Measurements from ENCODE around the gene GSTA3. TPM values are rescaled to one million over a fixed set of nuclear protein-coding genes. Genes with fewer than 3 reads are reported as not detected.
"Not testable (repeated sequence)": the region's sequence is repeated elsewhere in the genome, so short reads cannot be mapped to it uniquely, and the experiment has no call there.

The GSTA3 gene
- total RNA-seq = not detected

- ATAC-seq (no peak), DNase-seq (ENCODE audit: low spot score) (no peak)
These were observed at the start of gene GSTA3 for GRCh38 chr6:52909531-52909930. GSTA3 (minus strand) TSS chr6:52909698; CDS start chr6:52905834, 3,864 bp downstream.

DNA sequence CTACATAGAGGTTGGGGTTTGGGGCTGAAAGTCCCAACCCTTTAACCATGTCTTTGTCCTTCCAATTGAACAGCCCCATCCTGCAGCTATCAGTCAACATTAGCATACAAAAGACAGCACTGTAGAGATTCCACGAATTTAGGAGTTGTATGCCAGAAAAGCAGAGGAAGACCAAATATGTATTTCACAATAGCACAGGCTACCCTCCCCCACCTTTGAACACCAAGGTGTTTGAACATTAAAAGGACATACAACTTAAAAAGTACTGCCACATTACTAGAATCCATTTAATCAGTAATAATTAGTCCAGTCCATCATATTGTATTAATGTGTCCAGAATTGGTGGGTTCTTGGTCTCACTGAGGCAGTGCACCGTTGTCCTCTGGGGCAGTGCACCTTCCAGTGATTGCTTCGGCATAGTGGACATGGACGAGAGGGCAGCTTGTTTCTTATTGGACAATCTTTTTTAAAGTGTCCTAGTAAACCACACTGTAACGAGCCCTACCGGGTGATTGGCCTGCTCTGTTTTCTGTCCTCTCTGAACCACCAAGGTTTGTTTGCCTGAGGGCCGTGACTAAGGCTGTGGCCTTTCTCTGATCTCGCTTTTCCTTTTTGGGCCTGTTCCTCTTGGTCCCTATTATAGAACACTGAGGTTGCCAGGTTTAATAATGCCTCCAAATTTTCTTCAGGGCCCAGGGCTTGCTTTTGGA lies 49.2 kb upstream of the GSTA3 start:
- no peak for DNase-seq (ENCODE audit: low spot score)
- ATAC-seq = no peak

GRCh38 chr6:52955871-52956270 lies 46.4 kb upstream of the GSTA3 start:
- ATAC-seq (no peak), DNase-seq (ENCODE audit: low spot score) (no peak)

- ATAC-seq = no peak
- no peak for DNase-seq (ENCODE audit: low spot score)
These were observed 44.7 kb upstream of the GSTA3 start for GRCh38 chr6:52953911-52954839.

DNA sequence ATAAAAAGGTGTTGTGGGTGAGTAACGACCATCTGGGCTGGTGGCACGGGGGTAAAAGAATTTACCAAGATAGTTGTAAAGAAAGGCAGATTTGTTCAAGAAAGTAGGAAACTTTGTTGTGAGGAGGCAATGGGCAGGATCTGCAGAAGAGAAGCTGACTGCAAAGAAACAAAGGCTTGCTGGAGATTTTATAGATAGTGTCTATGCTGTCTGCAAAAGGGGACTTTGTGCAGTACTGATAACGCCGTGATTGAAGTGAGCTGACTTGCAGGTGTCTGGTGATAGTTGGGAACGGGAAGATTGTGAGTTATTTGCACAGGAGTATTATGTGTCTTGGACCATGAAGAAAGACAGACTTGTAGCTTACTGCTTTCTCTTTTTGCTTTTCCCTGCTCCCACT lies 36.8 kb upstream of the GSTA3 start:
- no peak for ATAC-seq

GRCh38 chr6:52942821-52943220 lies 33.3 kb upstream of the GSTA3 start:
- not testable (repeated sequence) for DNase-seq (ENCODE audit: low spot score); ATAC-seq

More for the DNA sequence above, 36.8 kb upstream of the GSTA3 start:
- DNase-seq (ENCODE audit: low spot score) = no peak

GRCh38 chr6:52942221-52942620 lies 32.7 kb upstream of the GSTA3 start:
- ATAC-seq = no peak
- no peak for DNase-seq (ENCODE audit: low spot score)

GRCh38 chr6:52937908-52938307 lies 28.4 kb upstream of the GSTA3 start:
- no peak for ATAC-seq

GRCh38 chr6:52933778-52934177 lies 24.3 kb upstream of the GSTA3 start:
- DNase-seq (ENCODE audit: low spot score) = no peak
- ATAC-seq = no peak

More at GRCh38 chr6:52937908-52938307, 28.4 kb upstream of the GSTA3 start:
- no peak for DNase-seq (ENCODE audit: low spot score)

- no peak for DNase-seq (ENCODE audit: low spot score)
- no peak for ATAC-seq
These were observed 21.9 kb upstream of the GSTA3 start for GRCh38 chr6:52931351-52931750.

- DNase-seq (ENCODE audit: low spot score) (peak; percentile 53), ATAC-seq (peak; percentile 87)
These were observed 20.0 kb upstream of the GSTA3 start for GRCh38 chr6:52929321-52930164.

- DNase-seq (ENCODE audit: low spot score) (no peak), ATAC-seq (no peak)
These were observed 18.0 kb upstream of the GSTA3 start for GRCh38 chr6:52927451-52927850.

- DNase-seq (ENCODE audit: low spot score) (no peak), ATAC-seq (no peak)
These were observed 16.7 kb upstream of the GSTA3 start for GRCh38 chr6:52925919-52926792.

DNA sequence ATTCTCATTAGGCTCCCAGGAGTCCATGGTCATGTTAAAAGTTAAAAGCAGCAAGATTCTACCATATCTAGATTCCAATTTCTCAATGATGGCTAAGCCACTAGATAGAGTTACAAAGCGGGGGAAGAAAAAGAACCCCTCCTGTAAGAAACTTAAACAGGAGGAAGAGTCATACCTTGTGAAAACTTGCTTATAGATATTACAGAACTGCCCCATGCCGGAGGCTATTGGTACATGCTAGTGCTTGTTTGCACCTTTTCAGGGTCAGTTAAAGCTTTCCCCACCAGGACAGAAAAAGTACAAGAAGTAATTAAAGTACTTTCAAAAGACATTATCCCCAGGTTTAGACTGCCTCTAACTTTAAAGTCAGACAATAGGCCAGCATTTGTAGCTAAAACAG lies 15.5 kb upstream of the GSTA3 start:
- DNase-seq (ENCODE audit: low spot score) (no peak), ATAC-seq (no peak)

DNA sequence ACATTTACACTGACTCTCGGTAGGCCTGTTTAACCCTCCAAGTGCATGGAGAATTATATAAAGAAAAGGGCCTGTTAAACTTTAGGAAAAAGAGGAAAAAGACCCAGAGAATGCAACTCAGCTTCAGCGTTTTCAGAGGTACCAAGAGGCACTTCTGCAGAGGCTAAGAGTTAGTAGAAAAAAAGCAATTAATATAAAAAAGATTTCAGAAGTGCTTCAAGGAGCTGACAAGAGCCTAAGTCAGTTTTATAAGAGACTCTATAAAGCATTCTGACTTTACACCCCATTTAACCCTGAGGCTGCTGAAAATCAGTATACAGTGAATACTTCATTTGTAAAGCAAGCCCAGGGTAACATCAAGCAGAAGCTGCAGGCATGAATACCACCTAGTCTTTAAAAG lies 14.2 kb upstream of the GSTA3 start:
- DNase-seq (ENCODE audit: low spot score); ATAC-seq: not testable (repeated sequence)

DNA sequence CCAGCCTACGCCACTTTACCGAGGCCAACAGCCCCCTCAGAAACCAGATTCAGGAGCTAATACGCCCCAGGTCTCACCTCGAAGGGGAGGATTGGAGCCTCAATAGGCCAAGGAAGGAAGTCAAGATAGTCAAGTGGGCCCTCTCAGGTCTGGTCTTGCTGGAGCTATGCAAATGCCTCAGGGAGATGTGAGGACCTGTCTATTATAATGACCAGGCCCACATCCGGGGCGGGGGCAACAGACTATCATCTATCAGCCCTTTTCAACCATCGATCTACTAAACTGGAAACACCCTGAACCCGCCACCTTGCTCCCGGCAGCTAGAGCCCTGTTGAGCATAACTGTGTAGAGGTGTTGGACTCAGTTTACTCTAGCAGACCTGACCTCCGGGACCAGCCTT lies 12.7 kb upstream of the GSTA3 start:
- no peak for ATAC-seq
- no peak for DNase-seq (ENCODE audit: low spot score)

DNA sequence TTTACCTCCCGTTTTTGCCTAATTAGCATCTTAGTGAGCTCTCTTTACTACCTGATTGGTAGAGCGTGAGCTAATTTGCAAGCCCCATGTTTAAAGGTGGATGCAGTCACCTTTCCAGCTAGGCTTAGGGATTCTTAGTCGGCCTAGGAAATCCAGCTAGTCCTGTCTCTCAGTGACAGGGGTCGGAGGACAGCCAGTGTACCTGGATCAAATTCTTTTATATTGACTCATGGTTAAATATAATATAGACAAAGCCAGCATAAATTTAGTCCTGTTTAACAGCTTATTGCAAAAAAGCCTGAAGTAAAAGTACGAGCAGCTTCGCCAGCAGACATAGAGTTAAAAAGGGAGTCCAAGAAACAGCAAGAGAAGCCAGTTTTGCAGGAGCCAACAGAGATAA lies 12.2 kb upstream of the GSTA3 start:
- ATAC-seq (no peak), DNase-seq (ENCODE audit: low spot score) (no peak)

GRCh38 chr6:52919511-52919910 lies 10.0 kb upstream of the GSTA3 start:
- peak; percentile 25 for ATAC-seq
- not testable (repeated sequence) for DNase-seq (ENCODE audit: low spot score)

DNA sequence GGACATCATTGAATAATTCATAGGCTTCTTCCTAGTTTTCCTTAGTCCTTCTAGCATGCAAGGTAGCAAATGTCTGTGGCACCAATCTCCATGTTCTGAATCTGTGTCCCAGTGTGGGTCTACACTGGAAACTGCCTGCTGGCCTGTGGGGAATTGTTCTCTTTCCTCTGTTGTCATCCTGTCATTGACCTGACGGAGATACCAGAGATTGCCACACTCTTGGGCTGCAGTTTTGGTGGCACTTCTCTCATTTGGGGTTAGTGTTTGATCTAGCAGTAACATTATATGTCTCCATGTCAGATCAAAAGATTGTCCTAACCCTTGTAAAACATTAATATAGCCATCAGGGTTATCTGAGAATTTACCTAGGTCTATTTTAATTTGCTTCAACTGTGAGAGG lies 9.3 kb upstream of the GSTA3 start:
- peak; percentile 48 for DNase-seq (ENCODE audit: low spot score)

More for the DNA sequence above, 9.3 kb upstream of the GSTA3 start:
- not testable (repeated sequence) for ATAC-seq
